ENCODE results near the gene KNOP1. TPM values are rescaled to one million over a fixed set of nuclear protein-coding genes. Genes with fewer than 3 reads are reported as not detected.

Gene KNOP1
- total RNA-seq, 4 donors from 2014 or later = 4.1 to 9.2 (median 5.5) TPM

DNA sequence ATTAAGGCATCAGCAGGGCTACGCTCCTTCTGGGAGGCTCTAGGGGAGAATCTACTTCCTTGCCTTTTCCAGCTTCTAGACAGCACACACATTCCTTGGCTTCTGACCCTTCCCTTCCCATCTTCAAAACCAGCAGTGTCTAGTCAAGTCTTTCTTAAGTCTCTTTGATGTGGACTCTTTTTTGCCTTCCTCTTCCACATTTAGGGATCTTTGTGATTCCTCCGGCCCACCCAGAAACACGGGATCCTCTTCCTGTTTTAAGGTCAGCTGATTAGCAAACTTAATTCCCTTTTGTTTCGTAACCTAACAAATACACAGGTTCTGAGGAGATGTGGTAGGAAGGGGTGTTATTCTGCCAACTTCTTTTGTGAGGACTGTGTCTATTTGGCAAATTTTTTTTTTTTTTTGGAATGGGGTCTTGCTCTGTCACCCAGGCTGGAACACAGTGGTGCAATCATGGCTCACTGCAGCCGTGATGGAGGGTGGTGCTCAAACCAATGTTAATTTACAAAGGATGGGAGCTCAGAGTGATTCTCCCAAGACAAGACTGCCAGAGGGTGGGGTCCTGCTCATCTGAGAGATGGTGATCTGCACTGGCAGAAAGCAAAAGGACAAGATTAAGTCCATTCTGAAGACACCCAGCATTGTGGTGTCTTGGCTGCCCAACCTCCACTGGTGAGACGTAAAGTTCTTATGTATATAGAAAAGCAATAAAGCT, 14.7 kb downstream of the KNOP1 start:
- in situ Hi-C loops (cut with MboI; ENCODE audit: low sequenced_read_pairs in 4 of 4) (loop anchor here in 2 of 4 donors (10.0 kb wide), 2 partner anchors 171 to 181 kb away; partner anchors contain the start of gene GPRC5B (in 1 of the 2)), intact Hi-C loops (cut with DNase I; ENCODE audit: low total_unique reads) (no loop called here)
- no peak for DNase-seq
- Histone ChIP-seq H3K36me3 (peaks cover 0 to 34% of the 10 kb centered on the region in 2 donors), H3K27me3 (no peaks in the 10 kb centered on the region), H3K27ac (peak overlapping the region; percentile 66 to 86 (median 82)), H3K9me3 (no peaks in the 10 kb centered on the region), H3K4me3 (no peak overlapping the region), H3K4me1 (peaks cover 19 to 51% of the 10 kb centered on the region in 2 donors)
- no peak for ATAC-seq
- TF ChIP-seq CTCF (IDR thresholded peaks at IDR 0.05 in 4 of 5, conservative IDR thresholded peaks at IDR 0.05 in 1 of 5) = no peak
- TF ChIP-seq POLR2A (IDR thresholded peaks at IDR 0.05) = no peak

DNA sequence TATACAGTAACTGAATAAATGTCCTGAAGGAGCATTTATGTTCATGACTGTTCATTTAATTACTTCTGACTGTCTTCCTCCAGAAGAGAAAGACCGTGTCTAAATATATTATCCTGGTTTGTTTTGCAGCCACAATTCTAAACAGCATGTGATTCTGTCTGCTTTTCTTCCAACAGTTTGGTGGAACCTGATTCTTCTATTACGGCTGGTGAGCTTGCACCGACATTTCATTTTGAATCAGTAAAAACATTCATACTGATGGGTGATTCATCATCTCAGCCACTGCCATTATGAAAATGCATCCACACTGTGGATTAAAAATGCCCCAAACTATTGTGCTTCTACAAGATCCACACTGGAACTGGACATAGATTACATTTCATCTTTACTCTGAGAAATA, 16.9 kb downstream of the KNOP1 start:
- DNase-seq (no peak), ATAC-seq (peak in 1 of 2 donors; percentile 13)
- in situ Hi-C loops (cut with MboI; ENCODE audit: low sequenced_read_pairs in 4 of 4) = loop anchor here in 2 of 4 donors (10.0 kb wide), 2 partner anchors 174 to 184 kb away; partner anchors contain the start of gene GPRC5B (in 1 of the 2)
- Histone ChIP-seq H3K4me3 (no peak overlapping the region), H3K36me3 (peaks cover 0 to 34% of the 10 kb centered on the region in 2 donors), H3K4me1 (peaks cover 32 to 66% of the 10 kb centered on the region in 2 donors), H3K27me3 (no peaks in the 10 kb centered on the region), H3K27ac (peak overlapping the region; percentile 1 to 77 (median 40)), H3K9me3 (no peaks in the 10 kb centered on the region)
- intact Hi-C loops (cut with DNase I; ENCODE audit: low total_unique reads) = no loop called here
- TF ChIP-seq POLR2A (IDR thresholded peaks at IDR 0.05) = no peak
- TF ChIP-seq CTCF (IDR thresholded peaks at IDR 0.05 in 4 of 5, conservative IDR thresholded peaks at IDR 0.05 in 1 of 5) = no peak

DNA sequence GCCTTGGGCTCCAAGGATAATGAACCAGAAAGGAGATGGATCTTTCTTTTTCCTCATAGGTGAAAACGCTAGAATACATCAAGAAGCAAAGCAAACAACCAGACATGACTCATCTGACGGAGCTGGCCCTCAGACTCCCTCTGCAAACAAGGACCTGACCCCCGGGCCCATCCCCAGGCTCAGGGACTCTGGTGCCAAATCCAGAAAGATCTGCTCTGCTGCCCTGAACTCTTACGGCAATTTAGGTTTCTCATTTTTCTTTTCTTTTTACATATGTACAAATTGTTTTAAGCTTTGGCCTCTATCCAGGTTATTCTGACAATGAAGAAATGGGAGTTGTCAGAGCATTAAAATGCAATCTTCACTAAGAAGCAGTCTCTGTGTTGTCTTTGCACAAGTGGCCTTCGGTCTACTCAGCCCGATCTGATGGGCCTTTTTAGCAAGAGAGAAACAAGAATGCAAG, 17.7 kb downstream of the KNOP1 start:
- Histone ChIP-seq H3K4me1 (peaks cover 36 to 66% of the 10 kb centered on the region in 2 donors), H3K9me3 (no peaks in the 10 kb centered on the region), H3K27ac (peak overlapping the region; percentile 19 to 77 (median 44)), H3K27me3 (no peaks in the 10 kb centered on the region), H3K36me3 (peaks cover 0 to 30% of the 10 kb centered on the region in 2 donors), H3K4me3 (no peak overlapping the region)
- no peak for TF ChIP-seq POLR2A (IDR thresholded peaks at IDR 0.05)
- TF ChIP-seq CTCF (IDR thresholded peaks at IDR 0.05 in 4 of 5, conservative IDR thresholded peaks at IDR 0.05 in 1 of 5) = no peak
- in situ Hi-C loops (cut with MboI; ENCODE audit: low sequenced_read_pairs in 4 of 4) (loop anchor here in 2 of 4 donors (10.0 kb wide), 2 partner anchors 174 to 184 kb away; partner anchors contain the start of gene GPRC5B (in 1 of the 2)), intact Hi-C loops (cut with DNase I; ENCODE audit: low total_unique reads) (no loop called here)
- no peak for DNase-seq
- ATAC-seq = no peak

GRCh38 chr16:19699472-19699871, 18.6 kb downstream of the KNOP1 start:
- no peaks in the 10 kb centered on the region for H3K27me3 ChIP-seq
- peaks cover 0 to 27% of the 10 kb centered on the region in 2 donors for H3K36me3 ChIP-seq
- DNase-seq = no peak
- no peak overlapping the region for H3K4me3 ChIP-seq
- TF ChIP-seq CTCF (IDR thresholded peaks at IDR 0.05 in 4 of 5, conservative IDR thresholded peaks at IDR 0.05 in 1 of 5) (no peak), POLR2A (IDR thresholded peaks at IDR 0.05) (no peak)
- in situ Hi-C loops (cut with MboI; ENCODE audit: low sequenced_read_pairs in 4 of 4) (loop anchor here in 2 of 4 donors (5.0 to 25.0 kb wide), 2 partner anchors 188 kb away; partner anchors contain the start of gene GPRC5B (in 1 of the 2)), intact Hi-C loops (cut with DNase I; ENCODE audit: low total_unique reads) (loop anchor here (2.0 kb wide), 1 partner anchor 19 kb away; the partner anchor contains the start of genes IQCK and KNOP1)
- H3K9me3 ChIP-seq = no peaks in the 10 kb centered on the region
- H3K4me1 ChIP-seq = peaks cover 32 to 58% of the 10 kb centered on the region in 2 donors
- ATAC-seq = no peak
- peak overlapping the region in 3 of 4 donors; percentile 72 to 77 (median 75) for H3K27ac ChIP-seq
